GM12801 (cell line): ENCODE data around the gene AKNAD1.

Experiments
- TF ChIP-seq, protein P1 (sequence below): IDR thresholded peaks from one replicate; pipeline ENCODE4 v1.5.1; 2011; ENCODE audit warnings: control low read depth; ENCODE audit not compliant: insufficient read length; ENCODE audit errors: extremely low read depth

AKNAD1 gene

DNA sequence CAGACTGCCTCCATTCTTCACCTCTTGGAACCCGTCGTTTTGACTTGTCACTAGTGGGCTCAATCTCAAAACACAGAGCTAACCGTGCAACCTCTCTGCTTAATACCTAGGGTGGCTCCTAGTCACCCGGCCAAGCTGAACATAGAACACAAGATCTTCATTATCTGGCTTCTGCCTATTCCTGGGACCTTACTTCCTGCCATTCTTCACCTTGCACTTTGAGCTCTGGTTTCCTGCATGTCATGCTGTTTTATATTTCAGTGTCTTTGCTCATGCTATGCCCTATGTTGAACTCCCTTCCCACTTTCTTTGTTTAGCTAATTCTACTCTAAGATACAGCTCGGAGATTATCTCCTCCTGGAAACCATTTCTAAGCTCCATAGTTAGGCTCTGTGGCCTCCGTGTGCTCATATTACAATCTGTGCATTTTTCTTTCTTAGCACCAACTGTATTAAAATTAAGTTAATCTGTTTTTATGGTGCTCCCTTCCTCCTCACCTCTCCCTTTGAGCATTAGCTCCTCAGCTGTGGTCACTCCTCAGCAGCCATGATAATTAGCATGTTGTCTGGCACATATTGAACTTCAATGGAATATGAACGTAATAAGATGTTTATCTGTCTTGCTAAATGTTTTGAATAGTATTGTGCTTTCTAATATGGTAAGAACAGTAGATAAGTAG is 33.0 kb upstream of the AKNAD1 start:
- TF ChIP-seq, protein P1, sequence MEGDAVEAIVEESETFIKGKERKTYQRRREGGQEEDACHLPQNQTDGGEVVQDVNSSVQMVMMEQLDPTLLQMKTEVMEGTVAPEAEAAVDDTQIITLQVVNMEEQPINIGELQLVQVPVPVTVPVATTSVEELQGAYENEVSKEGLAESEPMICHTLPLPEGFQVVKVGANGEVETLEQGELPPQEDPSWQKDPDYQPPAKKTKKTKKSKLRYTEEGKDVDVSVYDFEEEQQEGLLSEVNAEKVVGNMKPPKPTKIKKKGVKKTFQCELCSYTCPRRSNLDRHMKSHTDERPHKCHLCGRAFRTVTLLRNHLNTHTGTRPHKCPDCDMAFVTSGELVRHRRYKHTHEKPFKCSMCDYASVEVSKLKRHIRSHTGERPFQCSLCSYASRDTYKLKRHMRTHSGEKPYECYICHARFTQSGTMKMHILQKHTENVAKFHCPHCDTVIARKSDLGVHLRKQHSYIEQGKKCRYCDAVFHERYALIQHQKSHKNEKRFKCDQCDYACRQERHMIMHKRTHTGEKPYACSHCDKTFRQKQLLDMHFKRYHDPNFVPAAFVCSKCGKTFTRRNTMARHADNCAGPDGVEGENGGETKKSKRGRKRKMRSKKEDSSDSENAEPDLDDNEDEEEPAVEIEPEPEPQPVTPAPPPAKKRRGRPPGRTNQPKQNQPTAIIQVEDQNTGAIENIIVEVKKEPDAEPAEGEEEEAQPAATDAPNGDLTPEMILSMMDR = no peak

DNA sequence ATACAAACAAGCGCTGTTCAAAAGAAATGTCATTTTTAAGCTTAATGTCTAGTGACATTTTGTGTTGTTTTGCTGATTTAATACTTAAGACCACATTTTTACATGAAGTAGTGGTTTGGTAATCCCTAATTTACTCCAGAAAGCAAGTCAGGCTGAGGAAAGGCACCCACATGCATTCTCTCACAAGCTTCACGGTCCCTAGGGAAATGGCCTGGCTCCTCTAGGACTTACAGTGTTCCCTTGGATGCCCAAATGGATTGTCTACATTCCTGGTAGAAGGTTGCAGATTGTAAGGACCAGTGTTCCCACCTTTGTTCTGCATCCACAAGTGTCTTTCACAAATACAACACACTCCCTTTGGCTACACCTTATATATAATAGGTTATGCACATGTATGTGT is 29.4 kb upstream of the AKNAD1 start:
- TF ChIP-seq, protein P1 = no peak

DNA sequence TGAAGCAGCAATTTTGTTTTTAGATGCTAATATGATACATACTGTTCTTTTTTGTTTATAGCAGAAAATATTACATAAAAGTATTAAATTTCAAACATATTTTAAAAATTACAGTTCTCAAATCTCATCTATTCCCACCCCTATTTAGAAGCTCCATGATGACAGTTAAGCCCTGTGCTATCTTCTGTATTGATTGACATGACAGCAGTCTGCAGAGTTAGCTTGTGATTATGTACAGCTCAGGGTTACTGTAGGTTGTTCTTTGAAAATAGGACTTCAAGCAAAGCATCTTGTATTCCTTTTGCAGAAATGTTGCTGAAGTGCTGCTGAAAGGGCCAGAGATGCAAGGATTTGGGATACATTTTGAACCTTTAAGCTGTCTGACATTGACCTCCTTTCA is 28.1 kb upstream of the AKNAD1 start:
- TF ChIP-seq, protein P1 = no peak

DNA sequence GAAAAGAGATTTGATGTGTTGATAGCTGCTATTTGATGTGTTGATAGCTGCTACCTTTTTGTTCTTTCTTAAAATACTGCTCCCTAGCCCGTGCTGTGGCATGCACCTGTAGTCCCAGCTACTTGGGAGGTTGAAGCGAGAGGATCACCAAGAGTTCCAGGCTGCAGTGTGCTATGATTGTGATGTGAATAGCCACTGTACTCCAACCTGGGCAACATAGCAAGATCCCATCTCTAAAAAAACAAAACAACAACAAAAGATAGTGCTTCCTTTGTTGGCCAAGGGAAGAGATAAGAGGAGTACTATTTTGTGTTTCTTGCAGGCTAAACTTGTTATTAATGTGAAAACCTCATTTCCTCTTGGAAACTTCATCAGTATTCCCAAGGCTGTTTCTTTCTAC is 25.9 kb upstream of the AKNAD1 start:
- TF ChIP-seq, protein P1 = no peak

DNA sequence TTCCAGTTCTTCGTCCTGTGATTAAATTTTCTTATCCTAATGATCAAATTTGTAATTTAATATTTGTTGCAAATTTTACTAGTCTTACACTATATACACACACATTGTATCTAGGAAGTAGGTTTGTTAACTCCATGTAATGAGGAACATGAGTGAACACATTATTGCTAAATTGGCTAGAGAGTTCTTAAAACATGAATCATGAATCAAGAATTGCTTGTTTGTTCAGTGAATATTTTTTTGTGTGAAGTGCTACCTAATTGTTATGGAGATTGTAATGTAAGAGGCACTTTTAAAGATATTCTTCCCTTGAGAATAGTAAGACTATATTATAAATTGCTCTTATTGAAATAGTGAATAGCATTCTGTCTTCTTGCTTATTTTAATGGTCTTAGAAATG is 24.5 kb upstream of the AKNAD1 start:
- TF ChIP-seq, protein P1 = no peak

DNA sequence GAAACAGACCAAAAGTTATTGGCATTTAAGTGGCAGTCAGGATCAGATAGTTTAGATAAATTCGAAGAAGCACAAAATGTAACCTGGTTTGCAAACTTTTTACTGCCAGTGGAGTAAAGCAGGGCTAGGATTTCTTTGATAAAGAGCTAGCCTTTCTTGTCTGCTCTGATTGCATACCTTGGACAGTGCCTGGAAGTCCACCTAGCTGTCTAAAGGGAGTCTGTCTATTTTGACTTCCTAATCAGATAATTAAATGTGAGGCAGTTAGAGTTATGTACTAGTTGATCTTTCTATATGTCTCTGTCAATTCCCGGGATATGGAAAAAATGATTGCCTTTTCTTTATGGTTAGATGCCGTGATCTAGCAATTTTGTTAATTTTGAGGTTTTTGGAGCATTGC is 24.0 kb upstream of the AKNAD1 start:
- TF ChIP-seq, protein P1 = no peak

DNA sequence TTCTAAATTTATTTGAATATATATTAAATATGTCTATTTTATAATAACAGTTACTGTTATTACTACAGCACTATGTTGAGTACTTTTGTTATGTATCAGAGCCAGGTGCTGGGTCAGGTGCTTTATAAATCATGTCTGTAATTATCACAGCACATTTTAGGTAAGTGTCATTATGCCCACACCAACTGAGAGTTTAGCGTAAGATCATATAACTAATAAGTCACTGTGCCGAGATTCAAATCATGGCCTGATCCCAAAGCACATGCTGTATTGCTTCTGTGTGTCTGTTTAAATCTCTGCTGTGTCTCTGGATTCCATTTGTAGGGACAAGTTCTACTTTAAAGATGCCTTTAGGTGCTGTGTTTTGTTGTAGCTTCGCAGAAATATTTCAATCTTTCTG is 21.8 kb upstream of the AKNAD1 start:
- TF ChIP-seq, protein P1 = no peak
